HepG2 (cell line): ENCODE measurements around the gene CTNNA2. TPM values are rescaled to one million over a fixed set of nuclear protein-coding genes. Genes with fewer than 3 reads are reported as not detected.

Experiments used
- ATAC-seq: fragments of 200-7000 bp; cut with Tn5 transposase; 3 replicates; pipeline ENCODE4 v1.9.1; 2020; ENCODE audit warnings: mild to moderate bottlenecking, moderate library complexity
- BruUV-seq: library from RNA; stranded (reverse); fragments of 400-500 nt; replicated peaks from 2 replicates; lab custom pipeline; 2021; lab: Mats Ljungman, UMichigan
- CTCF ChIA-PET: fragments of 300-600 bp; formaldehyde crosslinking; extraction: SDS; loops from one replicate; lab custom pipeline; 2021; ENCODE audit warnings: low total read pairs, inconsistent platforms, low intra/inter-chr PET ratio; lab: Yijun Ruan, JAX
- POLR2A ChIA-PET: fragments of 350-600 bp; sonication (Branson Sonifier 250); formaldehyde crosslinking; loops from one replicate; lab custom pipeline; 2020; ENCODE audit warnings: antibody characterized with exemption, inconsistent platforms; lab: Yijun Ruan, JAX
- DNase-seq: peaks from one replicate; pipeline ENCODE4 v3.0.0-alpha.2; 2015; ENCODE audit warnings: low spot score
- FAIRE-seq: peaks from 3 replicates; lab custom pipeline; 2011; peaks lifted over from hg19 to GRCh38; lab: Jason Lieb, UNC
- H2AFZ ChIP-seq: one replicate; pipeline ENCODE4 v1.6.1; 2011; ENCODE audit warnings: low read length, inconsistent platforms
- H3K27ac ChIP-seq: fragments of 300-600 bp; 3 replicates; pipeline ENCODE4 v1.8.0; 2011; ENCODE audit warnings: mixed run types, mild to moderate bottlenecking, mixed read lengths, low read length, inconsistent platforms; ENCODE audit not compliant: insufficient read depth; ENCODE audit errors: extremely low read length
- H3K27me3 ChIP-seq, 2 experiments: fragments of 200-600 bp in 1 of 2; 2 replicates in 1 of 2; 3 replicates in 1 of 2; pipeline versions ENCODE4 v1.6.0 to v1.8.0; 2011; ENCODE audit warnings: low read length in 2 of 2, mild to moderate bottlenecking in 2 of 2, moderate library complexity in 2 of 2, inconsistent platforms in 1 of 2; ENCODE audit not compliant: insufficient read depth in 2 of 2, control insufficient read depth in 1 of 2
- H3K36me3 ChIP-seq, 2 experiments: fragments of 200-600 bp in 1 of 2; replicated peaks in 1 of 2; 2 replicates in 1 of 2; 3 replicates in 1 of 2; pipeline versions ENCODE4 v1.5.1 to v1.8.0; 2011; ENCODE audit warnings: low read length in 2 of 2, inconsistent platforms in 1 of 2; ENCODE audit not compliant: insufficient read depth in 2 of 2, control insufficient read depth in 1 of 2
- H3K4me1 ChIP-seq: 2 replicates; pipeline ENCODE4 v1.5.1; 2012; ENCODE audit warnings: low read length, inconsistent platforms; ENCODE audit not compliant: insufficient read depth
- H3K4me2 ChIP-seq: 2 replicates; pipeline ENCODE4 v1.6.0; 2011; ENCODE audit warnings: low read depth, low read length, inconsistent platforms
- H3K4me3 ChIP-seq, 3 experiments: fragments of 200-600 bp in 1 of 3; sonication (generic), shearing (Covaris generic) in 1 of 3; replicated peaks in 1 of 3; 2 replicates each; pipeline ENCODE4 v1.5.1; 2011 to 2016; ENCODE audit warnings: low read length in 3 of 3, inconsistent platforms in 2 of 3, low read depth in 2 of 3, mild to moderate bottlenecking in 2 of 3, control low read depth in 1 of 3, mixed read lengths in 1 of 3; ENCODE audit not compliant: insufficient read depth in 1 of 3
- H3K79me2 ChIP-seq: one replicate; pipeline ENCODE4 v1.6.1; 2011; ENCODE audit warnings: low read length, inconsistent platforms; ENCODE audit not compliant: insufficient read depth
- H3K9ac ChIP-seq: 2 replicates; pipeline ENCODE4 v1.6.0; 2011; ENCODE audit warnings: mild to moderate bottlenecking, low read depth, low read length, inconsistent platforms; ENCODE audit not compliant: insufficient read depth
- H3K9me3 ChIP-seq: 2 replicates; pipeline ENCODE4 v1.5.1; 2012; ENCODE audit warnings: mild to moderate bottlenecking, low read length
- H4K20me1 ChIP-seq: 2 replicates; pipeline ENCODE4 v1.6.0; 2011; ENCODE audit warnings: inconsistent platforms, mild to moderate bottlenecking, low read length, moderate library complexity; ENCODE audit not compliant: insufficient read depth
- CBX5 ChIP-seq: sonication (generic); formaldehyde crosslinking; IDR thresholded peaks from 2 replicates; pipeline ENCODE4 v1.4.0; 2020; ENCODE audit warnings: missing genetic modification reagents, borderline replicate concordance
- FIP1L1 ChIP-seq: fragments of 200-400 bp; formaldehyde crosslinking; IDR thresholded peaks from 2 replicates; pipeline ENCODE4 v1.6.1; 2018; ENCODE audit warnings: low read depth, mild to moderate bottlenecking, low read length, moderate library complexity, borderline replicate concordance; ENCODE audit not compliant: insufficient read depth
- FOXM1 ChIP-seq: sonication (generic); formaldehyde crosslinking; IDR thresholded peaks from 2 replicates; pipeline ENCODE4 v1.5.0; 2020; ENCODE audit warnings: missing genetic modification reagents
- KAT8 ChIP-seq: IDR thresholded peaks from 2 replicates; pipeline ENCODE4 v1.6.1; 2016; ENCODE audit warnings: missing genetic modification reagents, missing compliant biosample characterization
- SIX1 ChIP-seq: sonication (generic); formaldehyde crosslinking; IDR thresholded peaks from 2 replicates; pipeline ENCODE4 v1.4.0; 2020; ENCODE audit warnings: missing genetic modification reagents, borderline replicate concordance
- SMYD3 ChIP-seq: sonication (generic); formaldehyde crosslinking; IDR thresholded peaks from 2 replicates; pipeline ENCODE4 v1.8.1; 2023; ENCODE audit warnings: mild to moderate bottlenecking, missing genetic modification reagents
- ZFP37 ChIP-seq: sonication (generic); formaldehyde crosslinking; IDR thresholded peaks from 2 replicates; pipeline ENCODE4 v1.4.0; 2020; ENCODE audit warnings: missing genetic modification reagents, borderline replicate concordance
- ZNF549 ChIP-seq: sonication (generic); formaldehyde crosslinking; IDR thresholded peaks from 2 replicates; pipeline ENCODE4 v1.5.0; 2020; ENCODE audit warnings: missing genetic modification reagents
- ZNF557 ChIP-seq: sonication (generic); formaldehyde crosslinking; IDR thresholded peaks from 2 replicates; pipeline ENCODE4 v1.4.0; 2020; ENCODE audit warnings: missing genetic modification reagents
- ZNF749 ChIP-seq: sonication (generic); formaldehyde crosslinking; IDR thresholded peaks from 2 replicates; pipeline ENCODE4 v1.8.0; 2022; ENCODE audit warnings: mild to moderate bottlenecking, missing genetic modification reagents, moderate library complexity, borderline replicate concordance
- ZNF879 ChIP-seq: sonication (generic); formaldehyde crosslinking; IDR thresholded peaks from 2 replicates; pipeline ENCODE4 v1.8.1; 2023; ENCODE audit warnings: missing genetic modification reagents
- WGBS: methylation state at CpG from one replicate; pipeline ENCODE4 v1.1.6; 2017; ENCODE audit warnings: low lambda C conversion rate; 5-methylcytosine and 5-hydroxymethylcytosine counted together
- in situ Hi-C: cut with HindIII; loops from 2 replicates; pipeline ENCODE4 v1.10.0; 2017; ENCODE audit warnings: low pct_unique_long_range_greater_than_20kb; ENCODE audit not compliant: extremely low pct_ligation_motif_present
- intact Hi-C: fragments of 100-400 bp; cut with micrococcal nuclease; formaldehyde crosslinking; loops from one replicate; pipeline ENCODE4 v1.10.0; 2022; ENCODE audit not compliant: unreplicated experiment
- polyA plus RNA-seq, 8 experiments: library from polyadenylated mRNA; depleted of rRNA in 3 of 8; stranded (reverse) in 7 of 8; unstranded in 1 of 8; fragments of >200 nt; fragmentation: Illumina TruSeq in 4 of 8; extraction: Trizol in 4 of 8; gene quantifications; 2 replicates each; pipeline versions ENCODE4 v1.2.1 to v1.2.3, GENCODE V29; 2011 to 2016; ENCODE audit warnings: low read depth in 4 of 8, missing spikeins in 1 of 8, mixed read lengths in 1 of 8; ENCODE audit not compliant: insufficient read depth in 1 of 8
- total RNA-seq, 5 experiments: library from RNA; depleted of rRNA; stranded (reverse); fragments of >200 nt; fragmentation: Illumina TruSeq; extraction: Trizol; gene quantifications; 2 replicates each; pipeline ENCODE4 v1.2.3, GENCODE V29; 2016; ENCODE audit warnings: low read depth in 1 of 5
- TF ChIP-seq, protein P1 (sequence below): sonication (generic); formaldehyde crosslinking; IDR thresholded peaks from 2 replicates; pipeline ENCODE4 v1.5.0; 2020; ENCODE audit warnings: missing genetic modification reagents
- TF ChIP-seq, protein P2 (sequence below): sonication (generic); formaldehyde crosslinking; IDR thresholded peaks from 2 replicates; pipeline ENCODE4 v1.5.0; 2020; ENCODE audit warnings: missing genetic modification reagents, mild to moderate bottlenecking, borderline replicate concordance
- TF ChIP-seq, protein P3 (sequence below): sonication (generic); formaldehyde crosslinking; IDR thresholded peaks from 2 replicates; pipeline ENCODE4 v1.4.0; 2020; ENCODE audit warnings: missing genetic modification reagents, mild to moderate bottlenecking, borderline replicate concordance
- TF ChIP-seq, protein P4 (sequence below): sonication (generic); formaldehyde crosslinking; IDR thresholded peaks from 2 replicates; pipeline ENCODE4 v1.4.0; 2020; ENCODE audit warnings: missing genetic modification reagents

CTNNA2 gene
- total and polyA plus RNA-seq, 2 of the 13 experiments (the other 11 are each of a cell fraction or from before 2014, with no cell fraction given): not detected

DNA sequence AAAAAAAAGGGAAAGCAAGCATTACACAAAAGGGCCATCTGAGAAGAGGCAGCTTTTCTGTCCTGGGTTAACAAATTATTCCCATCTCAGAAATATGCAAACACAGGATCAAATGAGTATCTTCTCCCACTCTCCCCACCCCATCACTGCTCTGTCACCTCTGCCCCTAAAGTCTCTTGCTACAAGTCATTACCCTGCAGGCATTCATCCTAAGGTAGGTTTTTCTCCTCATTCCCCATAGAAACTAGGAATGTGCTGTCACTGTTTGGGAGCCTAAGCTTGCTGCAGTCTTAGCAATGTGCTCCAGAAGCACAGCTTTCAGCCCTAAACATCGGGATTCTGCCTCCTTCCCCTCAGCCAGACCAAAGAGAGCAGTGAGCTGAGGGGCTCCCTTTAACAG lies 788.1 kb downstream of the CTNNA2 start:
- no peaks in the 10 kb centered on the region for H3K4me1 ChIP-seq
- intact Hi-C loops (no loop called here), in situ Hi-C loops (no loop called here)
- H3K27me3 ChIP-seq: peaks cover 2 to 37% of the 10 kb centered on the region in 2 experiments; a peak in 3 of 5 replicates
- no peak overlapping the region for H2AFZ ChIP-seq
- no peak overlapping the region for H3K4me3 ChIP-seq
- ATAC-seq (no peak), FAIRE-seq (no peak), DNase-seq (no peak)
- no peaks in the 10 kb centered on the region for H4K20me1 ChIP-seq
- ChIA-PET POLR2A (no interaction called here), CTCF (no interaction called here)
- no peaks in the 10 kb centered on the region for H3K9me3 ChIP-seq
- no peaks in the 10 kb centered on the region for H3K36me3 ChIP-seq
- BruUV-seq: no TSS peak
- no peak overlapping the region for H3K9ac ChIP-seq
- no peaks in the 10 kb centered on the region for H3K79me2 ChIP-seq
- TF ChIP-seq ZNF557 (CRISPR knock-in tag): no peak
- no peak for TF ChIP-seq FIP1L1
- TF ChIP-seq SIX1: no peak
- TF ChIP-seq ZNF749 (CRISPR knock-in tag): no peak
- TF ChIP-seq, protein P1, sequence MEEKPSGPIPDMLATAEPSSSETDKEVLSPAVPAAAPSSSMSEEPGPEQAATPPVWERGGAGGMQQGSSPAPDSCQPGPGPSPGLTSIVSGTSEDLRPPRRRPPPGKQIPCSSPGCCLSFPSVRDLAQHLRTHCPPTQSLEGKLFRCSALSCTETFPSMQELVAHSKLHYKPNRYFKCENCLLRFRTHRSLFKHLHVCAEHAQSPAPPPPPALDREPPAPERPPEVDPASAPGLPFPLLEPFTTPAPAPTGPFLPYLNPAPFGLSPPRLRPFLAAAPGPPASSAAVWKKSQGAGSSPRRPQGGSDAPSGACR (CRISPR knock-in tag): no peak
- no peak for TF ChIP-seq ZFP37
- no peak for TF ChIP-seq ZNF549 (CRISPR knock-in tag)
- no peak for TF ChIP-seq ZNF879 (CRISPR knock-in tag)
- TF ChIP-seq, all 625 proteins: peak for 0
- WGBS: 0% methylated on average over 1 of the region's 1 CpG
- Histone ChIP-seq H3K4me2 (no peak overlapping the region), H3K27ac (no peak overlapping the region)

DNA sequence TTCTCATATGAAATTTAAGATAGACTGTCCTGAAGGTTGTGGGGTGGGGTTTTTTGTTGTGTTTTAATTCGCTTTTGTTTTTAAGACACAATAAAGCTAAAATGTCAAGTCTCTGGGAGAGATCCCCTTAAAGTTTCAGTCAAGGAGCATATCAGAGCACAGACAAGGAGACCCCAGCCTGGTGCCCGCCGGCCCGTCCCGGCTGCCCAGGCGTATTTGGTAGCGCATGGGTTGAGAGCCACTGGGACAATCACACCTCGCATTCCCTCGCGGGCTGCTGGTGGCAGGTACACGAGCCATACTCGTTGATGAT lies 789.1 kb downstream of the CTNNA2 start:
- WGBS: 38% methylated on average over 12 of the region's 12 CpGs
- Histone ChIP-seq H4K20me1 (no peaks in the 10 kb centered on the region), H3K4me1 (no peaks in the 10 kb centered on the region), H3K4me3 (no peak overlapping the region), H3K79me2 (no peaks in the 10 kb centered on the region), H3K9ac (no peak overlapping the region), H3K27me3 (peaks cover 2 to 38% of the 10 kb centered on the region in 2 experiments; a peak in 3 of 5 replicates), H3K36me3 (no peaks in the 10 kb centered on the region), H2AFZ (no peak overlapping the region), H3K4me2 (no peak overlapping the region), H3K27ac (no peak overlapping the region), H3K9me3 (no peaks in the 10 kb centered on the region)
- intact Hi-C loops: no loop called here
- POLR2A ChIA-PET: no interaction called here
- ATAC-seq (no peak), FAIRE-seq (no peak), DNase-seq (no peak)
- in situ Hi-C loops: no loop called here
- BruUV-seq: no TSS peak
- CTCF ChIA-PET: no interaction called here
- TF ChIP-seq CBX5 (CRISPR knock-in tag) (no peak), FOXM1 (CRISPR knock-in tag) (no peak), KAT8 (CRISPR knock-in tag) (no peak), SMYD3 (CRISPR knock-in tag) (no peak)
- TF ChIP-seq, protein P2, sequence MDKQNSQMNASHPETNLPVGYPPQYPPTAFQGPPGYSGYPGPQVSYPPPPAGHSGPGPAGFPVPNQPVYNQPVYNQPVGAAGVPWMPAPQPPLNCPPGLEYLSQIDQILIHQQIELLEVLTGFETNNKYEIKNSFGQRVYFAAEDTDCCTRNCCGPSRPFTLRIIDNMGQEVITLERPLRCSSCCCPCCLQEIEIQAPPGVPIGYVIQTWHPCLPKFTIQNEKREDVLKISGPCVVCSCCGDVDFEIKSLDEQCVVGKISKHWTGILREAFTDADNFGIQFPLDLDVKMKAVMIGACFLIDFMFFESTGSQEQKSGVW (CRISPR knock-in tag): no peak
- TF ChIP-seq, protein P3, sequence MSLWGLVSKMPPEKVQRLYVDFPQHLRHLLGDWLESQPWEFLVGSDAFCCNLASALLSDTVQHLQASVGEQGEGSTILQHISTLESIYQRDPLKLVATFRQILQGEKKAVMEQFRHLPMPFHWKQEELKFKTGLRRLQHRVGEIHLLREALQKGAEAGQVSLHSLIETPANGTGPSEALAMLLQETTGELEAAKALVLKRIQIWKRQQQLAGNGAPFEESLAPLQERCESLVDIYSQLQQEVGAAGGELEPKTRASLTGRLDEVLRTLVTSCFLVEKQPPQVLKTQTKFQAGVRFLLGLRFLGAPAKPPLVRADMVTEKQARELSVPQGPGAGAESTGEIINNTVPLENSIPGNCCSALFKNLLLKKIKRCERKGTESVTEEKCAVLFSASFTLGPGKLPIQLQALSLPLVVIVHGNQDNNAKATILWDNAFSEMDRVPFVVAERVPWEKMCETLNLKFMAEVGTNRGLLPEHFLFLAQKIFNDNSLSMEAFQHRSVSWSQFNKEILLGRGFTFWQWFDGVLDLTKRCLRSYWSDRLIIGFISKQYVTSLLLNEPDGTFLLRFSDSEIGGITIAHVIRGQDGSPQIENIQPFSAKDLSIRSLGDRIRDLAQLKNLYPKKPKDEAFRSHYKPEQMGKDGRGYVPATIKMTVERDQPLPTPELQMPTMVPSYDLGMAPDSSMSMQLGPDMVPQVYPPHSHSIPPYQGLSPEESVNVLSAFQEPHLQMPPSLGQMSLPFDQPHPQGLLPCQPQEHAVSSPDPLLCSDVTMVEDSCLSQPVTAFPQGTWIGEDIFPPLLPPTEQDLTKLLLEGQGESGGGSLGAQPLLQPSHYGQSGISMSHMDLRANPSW (CRISPR knock-in tag): no peak
- TF ChIP-seq, protein P4, sequence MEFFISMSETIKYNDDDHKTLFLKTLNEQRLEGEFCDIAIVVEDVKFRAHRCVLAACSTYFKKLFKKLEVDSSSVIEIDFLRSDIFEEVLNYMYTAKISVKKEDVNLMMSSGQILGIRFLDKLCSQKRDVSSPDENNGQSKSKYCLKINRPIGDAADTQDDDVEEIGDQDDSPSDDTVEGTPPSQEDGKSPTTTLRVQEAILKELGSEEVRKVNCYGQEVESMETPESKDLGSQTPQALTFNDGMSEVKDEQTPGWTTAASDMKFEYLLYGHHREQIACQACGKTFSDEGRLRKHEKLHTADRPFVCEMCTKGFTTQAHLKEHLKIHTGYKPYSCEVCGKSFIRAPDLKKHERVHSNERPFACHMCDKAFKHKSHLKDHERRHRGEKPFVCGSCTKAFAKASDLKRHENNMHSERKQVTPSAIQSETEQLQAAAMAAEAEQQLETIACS (CRISPR knock-in tag): no peak
